HUES6 (cell line): ENCODE measurements around the gene PDS5A.
"Not testable (repeated sequence)": the region's sequence is repeated elsewhere in the genome, so short reads cannot be mapped to it uniquely, and the experiment has no call there.

ENCODE experiments used
- H3K27ac ChIP-seq: 2 replicates; pipeline ENCODE4 v1.7.0; 2013; ENCODE audit warnings: low read depth, mild to moderate bottlenecking, low read length, inconsistent platforms
- H3K27me3 ChIP-seq: 2 replicates; pipeline ENCODE4 v1.6.1; 2013; ENCODE audit warnings: low read length; ENCODE audit not compliant: control insufficient read depth, insufficient read depth
- H3K36me3 ChIP-seq: 2 replicates; pipeline ENCODE4 v1.6.1; 2013; ENCODE audit warnings: low read length; ENCODE audit not compliant: control insufficient read depth, insufficient read depth
- H3K4me1 ChIP-seq: 2 replicates; pipeline ENCODE4 v1.6.1; 2013; ENCODE audit warnings: low read length; ENCODE audit not compliant: control insufficient read depth, insufficient read depth
- H3K4me3 ChIP-seq: 2 replicates; pipeline ENCODE4 v1.5.1; 2013; ENCODE audit warnings: low read depth, low read length
- H3K9ac ChIP-seq: one replicate; pipeline ENCODE4 v1.6.1; 2013; ENCODE audit warnings: mild to moderate bottlenecking, low read length
- H3K9me3 ChIP-seq: 2 replicates; pipeline ENCODE4 v1.6.1; 2013; ENCODE audit warnings: low read depth, low read length; ENCODE audit not compliant: control insufficient read depth, insufficient read depth

PDS5A gene

DNA sequence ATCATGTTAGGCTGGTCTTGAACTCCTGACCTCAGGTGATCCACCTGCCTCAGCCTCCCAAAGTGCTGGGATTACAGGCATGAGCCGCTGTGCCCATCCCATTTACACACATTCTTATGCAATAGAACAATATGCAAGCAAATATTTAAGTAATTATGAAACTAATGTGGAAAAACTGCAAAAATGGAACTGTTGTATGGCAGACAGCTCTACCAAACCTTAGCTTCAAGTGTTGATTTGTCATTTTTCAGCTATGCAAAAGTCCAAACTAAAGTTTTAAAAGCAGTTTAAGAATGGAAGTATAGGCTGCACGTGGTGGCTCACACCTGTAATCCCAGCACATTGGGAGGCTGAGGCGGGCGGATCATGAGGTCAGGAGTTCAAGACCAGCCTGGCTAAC lies 11.7 kb upstream of the PDS5A start:
- not testable (repeated sequence) for H3K27me3 ChIP-seq, H3K4me1 ChIP-seq, H3K9ac ChIP-seq, H3K9me3 ChIP-seq, H3K36me3 ChIP-seq, H3K4me3 ChIP-seq, H3K27ac ChIP-seq

DNA sequence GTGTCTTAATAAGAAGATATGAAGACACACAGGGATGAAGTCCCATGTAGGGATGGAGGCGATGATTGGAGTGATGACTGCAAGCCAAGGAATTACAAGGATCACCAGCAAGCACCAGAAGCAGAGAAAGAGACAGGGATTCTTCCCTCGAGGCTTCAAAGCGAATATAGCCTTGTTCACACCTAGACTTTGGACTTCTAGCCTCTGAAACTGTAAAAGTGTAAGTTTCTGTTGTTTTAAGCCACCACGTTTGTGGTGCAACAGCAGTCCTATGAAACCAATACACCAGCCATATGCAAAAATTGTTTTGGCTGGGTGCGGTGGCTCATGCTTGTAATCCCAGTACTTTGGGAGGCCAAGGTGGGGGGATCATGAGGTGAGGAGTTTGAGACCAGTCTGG lies 9.8 kb upstream of the PDS5A start:
- Histone ChIP-seq H3K27me3 (no peaks in the 10 kb centered on the region), H3K9ac (no peak overlapping the region), H3K36me3 (no peaks in the 10 kb centered on the region), H3K27ac (no peak overlapping the region), H3K4me1 (no peaks in the 10 kb centered on the region), H3K9me3 (no peaks in the 10 kb centered on the region), H3K4me3 (no peak overlapping the region)

DNA sequence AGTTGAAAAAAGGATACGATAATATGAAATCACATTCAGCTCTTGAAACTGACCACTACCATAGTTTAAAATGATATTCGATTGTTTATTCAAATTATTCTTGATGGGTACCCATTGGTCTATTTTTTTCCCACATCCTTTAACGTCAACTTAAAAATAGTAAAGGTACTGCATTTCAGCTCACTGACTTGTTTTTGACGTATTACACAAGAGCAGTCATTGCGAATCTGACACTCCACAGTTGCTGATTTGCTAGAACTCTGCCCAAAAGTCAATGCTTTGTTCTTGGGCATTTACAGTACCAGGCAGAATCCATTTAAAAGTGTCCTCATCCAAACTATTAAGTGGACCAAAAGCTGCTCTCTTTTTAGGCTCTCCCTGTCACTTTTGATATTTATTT lies 1.2 kb upstream of the PDS5A start:
- Histone ChIP-seq H3K27me3 (no peaks in the 10 kb centered on the region), H3K9me3 (no peaks in the 10 kb centered on the region), H3K36me3 (peaks cover 16% of the 10 kb centered on the region), H3K9ac (no peak overlapping the region), H3K4me3 (no peak overlapping the region), H3K4me1 (peaks cover 10% of the 10 kb centered on the region), H3K27ac (no peak overlapping the region)

DNA sequence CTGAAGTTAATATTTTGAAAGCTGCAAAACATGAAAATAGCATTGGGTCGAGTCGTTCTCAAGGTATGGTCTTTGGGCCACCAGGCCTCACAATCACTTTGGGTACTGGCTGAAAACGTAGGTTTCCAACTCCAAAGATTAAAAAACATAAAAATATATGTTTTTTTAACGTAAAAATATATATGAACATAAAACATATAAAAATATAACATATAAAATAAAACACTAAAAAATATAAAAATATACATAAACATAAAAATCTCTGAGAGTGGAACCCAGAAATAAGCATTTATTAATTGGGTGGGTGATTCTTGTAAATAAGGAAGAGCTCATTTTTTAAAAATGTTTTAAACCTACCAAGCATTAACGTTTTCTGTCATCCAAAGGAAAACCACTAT lies 666 bp upstream of the PDS5A start:
- no peaks in the 10 kb centered on the region for H3K9me3 ChIP-seq
- peaks cover 20% of the 10 kb centered on the region for H3K36me3 ChIP-seq
- peaks cover 10% of the 10 kb centered on the region for H3K4me1 ChIP-seq
- H3K27me3 ChIP-seq = no peaks in the 10 kb centered on the region
- H3K4me3 ChIP-seq = peak overlapping the region; percentile 95
- peak overlapping the region; percentile 87 for H3K9ac ChIP-seq
- H3K27ac ChIP-seq = peak overlapping the region; percentile 35; the same call in 1 of the 2 replicates

DNA sequence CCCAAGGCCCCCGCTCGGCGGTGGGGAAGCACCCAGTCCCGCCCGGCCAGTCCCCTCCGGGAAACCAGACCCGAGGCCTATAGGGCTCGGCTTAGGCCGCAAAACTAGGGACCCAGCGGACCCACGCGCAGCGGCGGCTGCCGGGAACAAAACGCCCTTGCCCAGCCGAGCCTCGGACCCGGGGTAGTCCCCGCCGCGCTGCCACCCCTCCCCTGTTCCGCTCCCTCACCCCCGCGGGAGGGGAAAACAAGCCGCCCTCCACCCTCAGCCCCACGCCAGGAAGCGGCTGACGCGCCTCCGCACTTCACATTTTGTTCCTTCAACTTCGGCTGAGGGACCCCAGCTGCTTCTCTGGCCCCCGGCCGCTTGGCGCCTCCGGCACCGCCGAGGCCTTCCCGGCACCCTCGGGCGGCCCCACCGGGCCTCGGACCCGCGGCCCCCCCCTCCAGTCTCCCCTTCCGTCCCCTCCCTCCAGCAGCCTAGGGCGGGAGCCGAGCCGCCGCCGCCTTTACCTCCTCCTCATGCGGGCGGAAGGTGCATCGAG lies 694 bp downstream of the PDS5A start:
- no peaks in the 10 kb centered on the region for H3K27me3 ChIP-seq
- peaks cover 24% of the 10 kb centered on the region for H3K36me3 ChIP-seq
- peaks cover 10% of the 10 kb centered on the region for H3K4me1 ChIP-seq
- H3K4me3 ChIP-seq = peak overlapping the region; percentile 95
- peak overlapping the region; percentile 90 for H3K27ac ChIP-seq
- H3K9me3 ChIP-seq = no peaks in the 10 kb centered on the region
- H3K9ac ChIP-seq = peak overlapping the region; percentile 97

DNA sequence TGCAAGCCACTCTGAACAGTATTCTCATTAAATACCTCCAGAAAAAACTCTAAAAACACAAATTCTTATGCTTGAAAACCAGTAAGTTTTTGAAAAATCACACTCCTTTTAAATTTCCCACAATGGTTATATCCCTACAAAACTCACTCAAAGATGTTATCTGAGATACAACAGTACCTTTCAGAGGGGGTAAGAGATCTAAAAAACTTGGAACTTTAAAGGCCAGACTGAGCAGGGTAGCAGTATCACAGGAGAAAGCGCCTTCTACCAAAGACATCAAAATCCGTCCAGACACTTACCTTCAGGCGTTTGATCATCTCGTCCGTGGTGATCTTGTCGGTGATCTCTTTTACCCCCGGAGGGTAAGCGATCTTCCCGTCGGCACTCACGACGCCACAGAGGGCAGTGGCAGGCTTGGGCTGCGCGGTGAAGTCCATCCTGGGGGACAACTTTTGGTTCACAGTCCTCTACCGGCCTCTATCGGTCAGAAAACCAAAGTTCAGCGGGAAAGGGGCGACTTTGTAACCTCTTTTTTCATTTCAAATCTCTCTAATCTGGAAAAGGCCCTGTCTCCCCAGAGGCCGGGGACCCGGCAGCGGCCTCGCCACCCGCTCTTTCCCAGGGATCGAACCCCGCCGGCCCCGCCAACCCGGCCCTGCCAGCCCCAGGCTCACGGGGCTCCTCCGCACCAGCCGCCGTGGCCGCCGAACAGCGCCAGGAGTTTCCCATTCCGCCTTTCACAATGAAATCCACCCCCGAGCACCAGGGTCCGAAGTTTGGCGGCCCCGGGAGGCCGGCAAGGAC lies 1.4 kb downstream of the PDS5A start:
- H3K9ac ChIP-seq = peak overlapping the region; percentile 97
- no peaks in the 10 kb centered on the region for H3K9me3 ChIP-seq
- H3K27me3 ChIP-seq = no peaks in the 10 kb centered on the region
- peaks cover 12% of the 10 kb centered on the region for H3K4me1 ChIP-seq
- H3K4me3 ChIP-seq = peak overlapping the region; percentile 95
- H3K27ac ChIP-seq = peak overlapping the region; percentile 90
- peaks cover 28% of the 10 kb centered on the region for H3K36me3 ChIP-seq

DNA sequence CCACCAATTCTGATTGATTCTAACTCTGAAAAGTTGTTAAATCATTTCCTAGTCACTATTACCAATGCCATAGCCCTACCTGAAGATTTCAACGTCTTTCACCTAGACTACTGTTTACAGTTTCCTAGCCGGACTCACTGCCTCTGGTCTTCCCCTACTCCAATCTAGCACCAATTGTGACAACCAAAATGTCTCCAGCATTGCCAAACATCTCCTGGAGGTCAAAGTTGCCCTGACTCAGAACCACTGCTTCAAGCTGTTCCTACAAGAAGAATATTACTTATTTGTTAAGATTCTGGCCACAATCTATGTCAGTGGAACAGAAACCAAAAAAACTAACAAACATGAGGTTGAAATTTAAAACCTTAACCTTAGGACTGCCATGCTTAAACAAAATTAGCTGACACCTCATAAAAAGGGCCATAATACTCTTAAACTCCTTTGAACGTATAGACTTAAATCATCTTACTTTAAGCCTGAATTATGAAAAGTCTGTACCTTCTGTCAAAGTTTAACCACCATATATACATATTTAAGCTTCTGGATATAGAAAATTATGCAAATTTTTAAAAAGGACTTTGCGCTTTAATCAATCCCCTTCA lies 2.1 kb downstream of the PDS5A start:
- H3K4me3 ChIP-seq = peak overlapping the region; percentile 95
- no peaks in the 10 kb centered on the region for H3K27me3 ChIP-seq
- H3K4me1 ChIP-seq = peaks cover 18% of the 10 kb centered on the region
- no peak overlapping the region for H3K9ac ChIP-seq
- no peaks in the 10 kb centered on the region for H3K9me3 ChIP-seq
- H3K27ac ChIP-seq = no peak overlapping the region
- H3K36me3 ChIP-seq = peaks cover 28% of the 10 kb centered on the region

DNA sequence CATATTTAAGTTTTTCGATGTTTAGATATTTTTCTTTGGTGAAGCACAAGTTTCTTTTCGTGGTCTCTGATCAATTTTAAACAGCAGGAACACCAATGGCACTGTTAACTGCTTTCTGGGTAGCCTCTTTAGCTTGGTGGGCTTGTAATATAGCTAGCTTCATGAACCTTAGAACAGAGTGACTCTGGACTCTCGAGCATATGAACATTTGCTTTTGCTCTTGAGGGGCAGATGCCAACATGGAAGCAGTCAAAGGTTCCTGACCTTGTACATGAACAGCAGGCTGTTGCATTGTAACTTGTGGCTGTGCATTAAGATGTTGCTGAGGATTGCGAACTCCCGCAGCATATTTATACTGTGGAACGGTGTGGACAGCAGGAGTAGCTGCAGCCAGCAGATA lies 4.7 kb downstream of the PDS5A start:
- not testable (repeated sequence) for H3K4me3 ChIP-seq, H3K9ac ChIP-seq, H3K9me3 ChIP-seq, H3K27ac ChIP-seq, H3K27me3 ChIP-seq
- Histone ChIP-seq H3K36me3 (peaks cover 35% of the 10 kb centered on the region), H3K4me1 (peaks cover 24% of the 10 kb centered on the region)

DNA sequence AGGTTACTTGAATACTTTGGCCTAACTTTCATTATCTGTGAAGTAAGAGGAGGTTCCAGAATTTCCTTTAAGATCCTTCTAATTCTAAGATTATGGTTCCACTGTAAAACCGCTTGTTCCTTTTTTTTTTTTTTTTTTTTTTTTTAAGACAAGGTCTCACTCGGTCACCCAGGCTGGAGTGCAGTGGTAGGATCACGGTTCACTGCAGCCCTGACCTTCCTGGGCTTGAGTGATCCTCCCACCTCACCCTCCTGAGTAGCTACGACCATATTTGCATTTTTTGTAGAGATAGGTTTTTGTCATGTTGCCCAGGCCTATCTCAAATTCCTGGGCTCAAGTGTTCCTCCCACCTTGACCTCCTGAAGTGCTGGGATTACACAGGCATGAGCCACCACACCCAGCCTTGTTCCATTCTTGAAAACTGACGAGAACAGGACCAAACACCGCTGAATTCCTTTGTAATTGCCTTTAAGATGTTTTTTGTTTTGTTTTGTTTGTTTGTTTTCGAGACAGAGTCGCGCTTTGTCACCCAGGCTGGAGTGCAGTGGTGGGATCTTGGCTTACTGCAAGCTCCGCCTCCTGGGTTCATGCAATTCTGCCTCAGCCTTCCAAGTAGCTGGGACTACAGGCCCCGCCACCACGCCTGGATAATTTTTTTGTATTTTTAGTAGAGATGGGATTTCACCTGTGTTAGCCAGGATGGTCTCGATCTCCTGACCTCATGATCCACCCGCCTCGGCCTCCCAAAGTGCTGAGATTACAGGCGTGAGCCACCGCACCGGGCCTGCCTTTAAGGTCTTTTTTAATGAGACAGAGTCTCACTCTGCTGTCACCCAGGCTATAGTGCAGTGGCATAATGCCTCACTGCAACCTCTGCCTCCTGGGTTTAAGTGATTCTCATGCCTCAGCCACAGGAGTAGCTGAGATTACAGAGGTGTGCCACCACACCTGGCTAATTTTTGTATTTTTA lies 6.8 kb downstream of the PDS5A start:
- Histone ChIP-seq H3K27ac (no peak overlapping the region), H3K9ac (no peak overlapping the region), H3K36me3 (peaks cover 35% of the 10 kb centered on the region), H3K4me1 (peaks cover 21% of the 10 kb centered on the region), H3K9me3 (no peaks in the 10 kb centered on the region), H3K4me3 (no peak overlapping the region), H3K27me3 (no peaks in the 10 kb centered on the region)

DNA sequence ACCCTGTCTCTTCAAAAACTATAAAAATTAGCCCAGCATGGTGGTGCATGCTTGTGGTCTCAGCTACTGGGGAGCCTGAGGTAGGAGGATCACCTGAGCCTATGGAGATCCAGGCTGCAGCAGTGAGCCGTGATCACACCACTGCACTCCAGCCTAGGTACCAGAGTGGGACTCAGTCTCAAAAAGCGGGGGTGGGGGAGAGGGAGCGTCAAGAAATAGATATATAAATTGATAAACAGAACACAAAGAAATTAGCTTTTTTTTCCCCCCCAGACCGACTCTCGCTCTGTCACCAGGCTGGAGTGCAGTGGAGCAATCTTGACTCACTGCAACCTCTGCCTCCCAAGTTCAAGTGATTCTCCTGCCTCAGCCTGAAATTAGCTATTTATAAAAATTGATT lies 14.1 kb downstream of the PDS5A start:
- Histone ChIP-seq H3K9me3 (no peaks in the 10 kb centered on the region), H3K9ac (no peak overlapping the region), H3K4me1 (no peaks in the 10 kb centered on the region), H3K27me3 (no peaks in the 10 kb centered on the region), H3K27ac (no peak overlapping the region), H3K36me3 (no peaks in the 10 kb centered on the region; the same call in 1 of the 2 replicates), H3K4me3 (no peak overlapping the region)
